GF-D8 (cell line): ENCODE measurements around the gene UBTD1.
"Not testable (repeated sequence)": the region's sequence is repeated elsewhere in the genome, so short reads cannot be mapped to it uniquely, and the experiment has no call there.

ENCODE experiments used
- DNase-seq: peaks from one replicate; lab custom pipeline; 2025; lab: John Stamatoyannopoulos, UW

Gene UBTD1

GRCh38 chr10:97563337-97563736, 64.6 kb downstream of the UBTD1 start:
- DNase-seq, result no peak

- no peak for DNase-seq
Measured at GRCh38 chr10:97564776-97565175, 66.1 kb downstream of the UBTD1 start.

- no peak for DNase-seq
Measured at GRCh38 chr10:97566336-97566996, 67.7 kb downstream of the UBTD1 start.

- DNase-seq, result no peak
Measured at GRCh38 chr10:97567891-97568290, 69.2 kb downstream of the UBTD1 start.

GRCh38 chr10:97570146-97570788, 71.5 kb downstream of the UBTD1 start:
- no peak for DNase-seq

GRCh38 chr10:97570789-97571471, 72.2 kb downstream of the UBTD1 start:
- no peak for DNase-seq

- DNase-seq, result no peak
Measured at GRCh38 chr10:97571622-97572021, 72.9 kb downstream of the UBTD1 start.

GRCh38 chr10:97572214-97572989, 73.7 kb downstream of the UBTD1 start, which contains the start of gene ANKRD2:
Gene ANKRD2 (plus strand): TSS chr10:97572779. CDS start chr10:97572789, 10 bp downstream.
- DNase-seq, result peak; percentile 18

GRCh38 chr10:97573021-97573420, 74.3 kb downstream of the UBTD1 start:
- DNase-seq, result no peak

GRCh38 chr10:97573672-97574071, 74.9 kb downstream of the UBTD1 start:
- no peak for DNase-seq

- no peak for DNase-seq
Measured at GRCh38 chr10:97574374-97575126, 75.8 kb downstream of the UBTD1 start.

GRCh38 chr10:97575127-97575668, 76.5 kb downstream of the UBTD1 start:
- no peak for DNase-seq

- DNase-seq, result not testable (repeated sequence)
Measured at GRCh38 chr10:97576487-97576886, 77.8 kb downstream of the UBTD1 start.

- no peak for DNase-seq
Measured at GRCh38 chr10:97577701-97578100, 79.0 kb downstream of the UBTD1 start.

- no peak for DNase-seq
Measured at GRCh38 chr10:97578171-97578844, 79.6 kb downstream of the UBTD1 start.

GRCh38 chr10:97580421-97581367, 82.0 kb downstream of the UBTD1 start:
- no peak for DNase-seq

GRCh38 chr10:97582169-97582568, 83.4 kb downstream of the UBTD1 start:
- DNase-seq, result no peak

- DNase-seq, result no peak
Measured at GRCh38 chr10:97583476-97583875, 84.8 kb downstream of the UBTD1 start.

- DNase-seq, result no peak
Measured at GRCh38 chr10:97584060-97584797, 85.5 kb downstream of the UBTD1 start, which contains the start of gene HOGA1. Gene HOGA1 (plus strand): TSS chr10:97584389. CDS start chr10:97584704, 315 bp downstream.
